ENCODE results near the gene ST6GALNAC4.
A peak's percentile ranks its signal among the peaks of the same experiment; 100 is the strongest.
"Not testable (repeated sequence)": the region's sequence is repeated elsewhere in the genome, so short reads cannot be mapped to it uniquely, and the experiment has no call there.

ST6GALNAC4 gene

GRCh38 chr9:127884427-127884911 is 32.4 kb downstream of the ST6GALNAC4 start:
- FAIRE-seq (no peak), DNase-seq (ENCODE audit: insufficient read length, low spot score) (no peak)
- TF ChIP-seq CTCF (IDR thresholded peaks at IDR 0.05; ENCODE audit: insufficient read depth, missing control alignments): no peak

GRCh38 chr9:127883959-127884358 is 32.9 kb downstream of the ST6GALNAC4 start:
- DNase-seq (ENCODE audit: insufficient read length, low spot score): no peak
- no peak for TF ChIP-seq CTCF (IDR thresholded peaks at IDR 0.05; ENCODE audit: insufficient read depth, missing control alignments)
- no peak for FAIRE-seq

GRCh38 chr9:127881715-127882114 is 35.1 kb downstream of the ST6GALNAC4 start:
- DNase-seq (ENCODE audit: insufficient read length, low spot score); FAIRE-seq: not testable (repeated sequence)

- FAIRE-seq (no peak), DNase-seq (ENCODE audit: insufficient read length, low spot score) (no peak)
- TF ChIP-seq CTCF (IDR thresholded peaks at IDR 0.05; ENCODE audit: insufficient read depth, missing control alignments): no peak
Observed at GRCh38 chr9:127880143-127880542, 36.7 kb downstream of the ST6GALNAC4 start.

- no peak for DNase-seq (ENCODE audit: insufficient read length, low spot score)
- no peak for TF ChIP-seq CTCF (IDR thresholded peaks at IDR 0.05; ENCODE audit: insufficient read depth, missing control alignments)
- FAIRE-seq: no peak
Observed at GRCh38 chr9:127878652-127879390, 38.0 kb downstream of the ST6GALNAC4 start.

GRCh38 chr9:127878001-127878651 is 38.7 kb downstream of the ST6GALNAC4 start:
- TF ChIP-seq CTCF (IDR thresholded peaks at IDR 0.05; ENCODE audit: insufficient read depth, missing control alignments): no peak
- DNase-seq (ENCODE audit: insufficient read length, low spot score) (peak; percentile 57), FAIRE-seq (no peak)

GRCh38 chr9:127877566-127877998 is 39.3 kb downstream of the ST6GALNAC4 start, which contains the start of gene AK1:
TSS of gene AK1 (minus strand) at chr9:127877675. CDS start at chr9:127874617, 3,058 bp downstream.
- FAIRE-seq: no peak
- peak; percentile 64 for DNase-seq (ENCODE audit: insufficient read length, low spot score)
- TF ChIP-seq CTCF (IDR thresholded peaks at IDR 0.05; ENCODE audit: insufficient read depth, missing control alignments): no peak

Measured in D721Med (cell line).